Smooth muscle cell (in vitro differentiated cells): ENCODE results near the gene BLVRB. TPM values are rescaled to one million over a fixed set of nuclear protein-coding genes. Genes with fewer than 3 reads are reported as not detected.
"Not testable (repeated sequence)": the region's sequence is repeated elsewhere in the genome, so short reads cannot be mapped to it uniquely, and the experiment has no call there.

ENCODE experiments used
- DNase-seq: peaks from one replicate; lab custom pipeline; 2025; ENCODE audit not compliant: unreplicated experiment; lab: John Stamatoyannopoulos, UW
- H2AFZ ChIP-seq: fragments of 200-600 bp; sonication (generic); 2 replicates; pipeline ENCODE4 v1.6.0; 2016; ENCODE audit warnings: antibody characterized with exemption, low read depth, mild to moderate bottlenecking
- H3F3A ChIP-seq: fragments of 200-600 bp; sonication (generic); 2 replicates; pipeline ENCODE4 v1.6.0; 2017; ENCODE audit warnings: antibody characterized with exemption, low read depth
- H3K27ac ChIP-seq: fragments of 200-600 bp; sonication (generic); 2 replicates; pipeline ENCODE4 v1.5.1; 2016; ENCODE audit warnings: low read depth, mild to moderate bottlenecking
- H3K27me3 ChIP-seq: fragments of 200-600 bp; sonication (generic); 2 replicates; pipeline ENCODE4 v1.6.1; 2016; ENCODE audit warnings: low read depth, mild to moderate bottlenecking
- H3K36me3 ChIP-seq: fragments of 200-600 bp; sonication (generic); 2 replicates; pipeline ENCODE4 v1.5.1; 2016; ENCODE audit warnings: low read depth
- H3K4me1 ChIP-seq: fragments of 200-600 bp; sonication (generic); 2 replicates; pipeline ENCODE4 v1.5.1; 2016; ENCODE audit warnings: low read depth
- H3K4me2 ChIP-seq: fragments of 200-600 bp; sonication (generic); 2 replicates; pipeline ENCODE4 v1.6.0; 2016; ENCODE audit warnings: mild to moderate bottlenecking
- H3K4me3 ChIP-seq: fragments of 200-600 bp; sonication (generic); 2 replicates; pipeline ENCODE4 v1.5.1; 2016; ENCODE audit warnings: mild to moderate bottlenecking
- H3K79me2 ChIP-seq: fragments of 200-600 bp; sonication (generic); 2 replicates; pipeline ENCODE4 v1.6.0; 2016; ENCODE audit warnings: low read depth, mild to moderate bottlenecking
- H3K9ac ChIP-seq: fragments of 200-600 bp; sonication (generic); 2 replicates; pipeline ENCODE4 v1.6.0; 2016; ENCODE audit warnings: low read depth
- H3K9me3 ChIP-seq: fragments of 200-600 bp; sonication (generic); replicated peaks from 2 replicates; pipeline ENCODE4 v1.5.1; 2016; ENCODE audit warnings: low read depth
- H4K20me1 ChIP-seq: fragments of 200-600 bp; sonication (generic); 2 replicates; pipeline ENCODE4 v1.6.0; 2016; ENCODE audit warnings: low read depth
- WGBS: methylation state at CpG from one replicate; pipeline ENCODE4 v1.1.7; 2016; ENCODE audit warnings: low lambda C conversion rate; 5-methylcytosine and 5-hydroxymethylcytosine counted together
- polyA plus RNA-seq: library from polyadenylated mRNA; unstranded; fragments of >200 nt; fragmentation: Nextera tagmentation; extraction: Ambion mirVana; gene quantifications from 2 replicates; pipeline ENCODE4 v1.2.1, GENCODE V29; 2016
- total RNA-seq: library from RNA; depleted of rRNA; stranded (reverse); fragments of >200 nt; gene quantifications from 2 replicates; pipeline ENCODE4 v1.2.3, GENCODE V29; 2014
- TF ChIP-seq, protein P1 (sequence below): fragments of 200-600 bp; sonication (generic); IDR thresholded peaks from 2 replicates; pipeline ENCODE4 v1.5.1; 2017; ENCODE audit warnings: borderline replicate concordance, mild to moderate bottlenecking, antibody characterized with exemption; ENCODE audit not compliant: insufficient read depth, poor library complexity, severe bottlenecking

Gene BLVRB
- total and polyA plus RNA-seq, 2 experiments from 2014 or later = 50.3 to 86.4 TPM

DNA sequence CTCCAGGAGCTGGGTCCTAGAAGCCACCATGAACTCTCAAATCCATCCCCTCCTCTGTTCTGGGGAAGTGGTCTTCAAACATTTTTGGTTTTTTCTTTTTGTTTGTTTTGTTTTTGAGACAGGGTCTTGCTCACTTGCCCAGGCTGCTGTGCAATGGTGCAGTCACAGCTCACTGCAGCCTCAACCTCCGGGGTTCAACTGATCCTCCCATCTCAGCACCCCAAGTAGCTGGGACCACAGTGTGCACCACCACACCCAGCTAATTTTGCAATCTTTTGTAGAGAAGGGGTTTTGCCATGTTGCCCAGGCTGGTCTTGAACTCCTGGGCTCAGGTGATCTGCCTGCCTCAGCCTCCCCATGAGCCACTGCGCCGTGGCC lies 7.0 kb downstream of the BLVRB start:
- TF ChIP-seq, protein P1, sequence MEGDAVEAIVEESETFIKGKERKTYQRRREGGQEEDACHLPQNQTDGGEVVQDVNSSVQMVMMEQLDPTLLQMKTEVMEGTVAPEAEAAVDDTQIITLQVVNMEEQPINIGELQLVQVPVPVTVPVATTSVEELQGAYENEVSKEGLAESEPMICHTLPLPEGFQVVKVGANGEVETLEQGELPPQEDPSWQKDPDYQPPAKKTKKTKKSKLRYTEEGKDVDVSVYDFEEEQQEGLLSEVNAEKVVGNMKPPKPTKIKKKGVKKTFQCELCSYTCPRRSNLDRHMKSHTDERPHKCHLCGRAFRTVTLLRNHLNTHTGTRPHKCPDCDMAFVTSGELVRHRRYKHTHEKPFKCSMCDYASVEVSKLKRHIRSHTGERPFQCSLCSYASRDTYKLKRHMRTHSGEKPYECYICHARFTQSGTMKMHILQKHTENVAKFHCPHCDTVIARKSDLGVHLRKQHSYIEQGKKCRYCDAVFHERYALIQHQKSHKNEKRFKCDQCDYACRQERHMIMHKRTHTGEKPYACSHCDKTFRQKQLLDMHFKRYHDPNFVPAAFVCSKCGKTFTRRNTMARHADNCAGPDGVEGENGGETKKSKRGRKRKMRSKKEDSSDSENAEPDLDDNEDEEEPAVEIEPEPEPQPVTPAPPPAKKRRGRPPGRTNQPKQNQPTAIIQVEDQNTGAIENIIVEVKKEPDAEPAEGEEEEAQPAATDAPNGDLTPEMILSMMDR = no peak
- 98% methylated on average over 3 of the region's 3 CpGs for WGBS
- H3K9me3 ChIP-seq = no peaks in the 10 kb centered on the region
- no peaks in the 10 kb centered on the region for H3K79me2 ChIP-seq
- H3K9ac ChIP-seq = no peak overlapping the region
- DNase-seq = no peak
- H3K4me1 ChIP-seq = no peaks in the 10 kb centered on the region
- H4K20me1 ChIP-seq = no peaks in the 10 kb centered on the region
- no peak overlapping the region for H3K27ac ChIP-seq
- H3K27me3 ChIP-seq = no peaks in the 10 kb centered on the region
- no peak overlapping the region for H3K4me2 ChIP-seq
- no peaks in the 10 kb centered on the region for H3F3A ChIP-seq
- H3K4me3 ChIP-seq = no peak overlapping the region
- H2AFZ ChIP-seq = no peak overlapping the region
- no peaks in the 10 kb centered on the region for H3K36me3 ChIP-seq

DNA sequence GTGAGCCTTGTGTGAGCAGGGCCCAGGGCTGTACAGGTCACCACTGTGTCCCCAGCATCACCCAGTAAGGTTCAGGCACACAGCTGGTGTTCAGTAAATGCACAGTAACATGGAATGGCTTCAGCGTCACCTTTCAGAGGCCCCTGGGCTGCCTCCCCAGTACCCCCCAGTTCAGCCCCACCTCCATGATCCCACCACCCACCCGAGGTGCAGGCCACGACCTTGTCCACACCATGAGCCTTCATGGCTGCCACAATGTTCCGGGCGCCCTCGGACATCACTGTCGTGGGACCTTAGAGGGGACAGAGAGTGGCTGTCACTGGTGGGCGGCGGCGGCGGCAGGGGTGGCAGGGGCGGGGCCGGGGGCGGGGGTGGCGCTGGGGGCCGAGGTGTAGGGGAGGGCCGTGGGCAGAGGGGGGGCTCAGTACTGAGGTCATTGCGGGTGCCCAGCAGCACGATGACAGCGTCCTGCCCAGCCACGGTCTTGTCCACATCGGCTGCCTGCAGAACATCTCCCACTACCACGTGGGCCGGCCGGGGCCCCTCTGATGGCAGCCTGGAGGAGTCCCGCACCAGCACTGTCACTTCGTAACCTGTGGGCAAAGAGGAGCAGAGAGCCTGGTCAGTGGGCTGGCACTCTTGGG lies 7.5 kb downstream of the BLVRB start:
- no peak overlapping the region for H3K9ac ChIP-seq
- no peaks in the 10 kb centered on the region for H4K20me1 ChIP-seq
- H3K4me1 ChIP-seq = no peaks in the 10 kb centered on the region
- no peaks in the 10 kb centered on the region for H3K9me3 ChIP-seq
- TF ChIP-seq, protein P1 = no peak
- H3K4me3 ChIP-seq = no peak overlapping the region
- H3K4me2 ChIP-seq = no peak overlapping the region
- H2AFZ ChIP-seq = no peak overlapping the region
- H3K79me2 ChIP-seq = no peaks in the 10 kb centered on the region
- no peak overlapping the region for H3K27ac ChIP-seq
- no peak for DNase-seq
- H3K36me3 ChIP-seq = no peaks in the 10 kb centered on the region
- no peaks in the 10 kb centered on the region for H3F3A ChIP-seq
- no peaks in the 10 kb centered on the region for H3K27me3 ChIP-seq
- WGBS = 95% methylated on average over 23 of the region's 27 CpGs

DNA sequence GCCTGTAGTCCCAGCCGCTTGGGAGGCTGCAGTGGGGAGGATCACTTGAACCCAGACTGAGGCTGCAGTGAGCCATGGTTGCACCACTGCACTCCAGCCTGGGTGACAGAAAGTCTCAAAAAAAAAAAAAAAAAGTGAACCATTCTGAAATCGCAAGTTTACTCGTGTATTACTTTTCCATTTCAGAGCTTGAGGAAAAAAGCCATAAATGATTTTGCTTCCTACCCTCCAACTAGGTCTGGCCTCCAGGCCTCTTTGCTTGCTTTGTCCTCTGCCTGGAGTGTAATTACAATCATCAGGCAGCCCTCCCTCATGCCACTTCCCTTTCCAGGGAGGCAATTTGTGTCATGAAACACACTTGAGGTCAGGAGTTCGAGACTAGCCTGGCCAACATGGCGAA lies 8.5 kb downstream of the BLVRB start:
- H3K9ac ChIP-seq = no peak overlapping the region
- no peak for DNase-seq

DNA sequence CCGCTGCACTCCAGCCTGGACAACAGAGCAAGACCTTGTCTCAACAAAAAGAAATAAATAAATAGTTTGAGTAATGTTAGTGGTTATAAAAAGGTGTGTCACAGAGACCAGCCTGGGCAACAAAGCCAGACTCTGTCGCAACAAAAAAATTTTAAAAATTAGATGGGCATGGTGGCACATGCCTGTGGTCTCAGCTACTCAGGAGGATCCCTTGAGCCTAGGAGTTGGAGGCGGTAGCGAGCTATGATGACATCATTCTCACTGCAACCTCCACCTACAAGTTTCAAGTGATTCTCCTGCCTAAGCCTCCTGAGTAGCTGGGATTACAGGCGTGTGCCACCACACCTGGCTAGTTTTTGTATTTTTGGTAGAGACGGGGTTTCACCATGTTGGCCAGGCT lies 11.6 kb downstream of the BLVRB start:
- not testable (repeated sequence) for DNase-seq, H3K79me2 ChIP-seq, H3K27me3 ChIP-seq, H3K4me2 ChIP-seq, H2AFZ ChIP-seq, H3K4me3 ChIP-seq, H3K4me1 ChIP-seq, H3K36me3 ChIP-seq, H3K27ac ChIP-seq, H4K20me1 ChIP-seq, H3K9me3 ChIP-seq, H3F3A ChIP-seq, H3K9ac ChIP-seq
- WGBS = 89% methylated on average over 6 of the region's 6 CpGs

More for the DNA sequence above, 8.5 kb downstream of the BLVRB start:
- Histone ChIP-seq H3K4me3 (no peak overlapping the region), H2AFZ (no peak overlapping the region), H3K36me3 (no peaks in the 10 kb centered on the region), H3K27me3 (no peaks in the 10 kb centered on the region), H4K20me1 (no peaks in the 10 kb centered on the region), H3K4me2 (no peak overlapping the region), H3F3A (no peaks in the 10 kb centered on the region), H3K27ac (no peak overlapping the region), H3K4me1 (no peaks in the 10 kb centered on the region), H3K9me3 (no peaks in the 10 kb centered on the region), H3K79me2 (no peaks in the 10 kb centered on the region)
- WGBS = 100% methylated on average over 5 of the region's 5 CpGs
- TF ChIP-seq, protein P1 = no peak
